GM12892 (cell line): ENCODE results near the gene TMEM38A.

ENCODE experiments used
- POLR2A ChIP-seq: IDR thresholded peaks from 2 replicates; pipeline ENCODE4 v1.6.1; 2011; ENCODE audit warnings: low read depth, low read length, control low read depth
- POLR2AphosphoS5 ChIP-seq: IDR thresholded peaks from 2 replicates; pipeline ENCODE4 v1.6.1; 2011; ENCODE audit warnings: low read depth, low read length, control low read depth
- TAF1 ChIP-seq: IDR thresholded peaks from 2 replicates; pipeline ENCODE4 v1.6.1; 2011; ENCODE audit warnings: low read depth, mild to moderate bottlenecking, control low read depth, low read length, borderline replicate concordance

DNA sequence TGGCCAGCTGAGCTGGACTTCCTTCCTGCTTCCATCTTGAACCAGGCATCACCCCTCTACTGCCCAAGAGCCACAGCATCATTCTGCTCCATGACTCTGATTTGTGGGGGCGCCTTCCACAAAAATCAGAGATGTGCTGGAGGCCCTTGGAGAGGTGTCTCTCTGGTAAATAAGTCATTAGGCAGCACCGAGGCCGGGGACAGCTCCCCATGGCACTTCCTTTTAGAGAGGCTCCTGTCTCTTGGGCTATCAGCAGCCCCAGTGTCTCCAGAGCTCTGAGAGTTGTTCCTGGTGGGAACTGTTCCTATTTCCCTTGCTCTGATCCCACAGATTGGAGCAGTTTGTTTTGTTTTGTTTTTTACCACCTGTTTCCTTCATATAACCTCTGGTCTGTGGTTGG lies 78.6 kb downstream of the TMEM38A start:
- TF ChIP-seq TAF1, result no peak
- TF ChIP-seq POLR2A, result no peak
- no peak for TF ChIP-seq POLR2AphosphoS5
